ENCODE results near the gene EIF3F. TPM values are rescaled to one million over a fixed set of nuclear protein-coding genes. Genes with fewer than 3 reads are reported as not detected.

Gene EIF3F
- total and polyA plus RNA-seq, 5 donors from 2014 or later: 331 to 507 (median 458) TPM

- DNase-seq: no peak
- H3K9me3 Mint-ChIP-seq: peaks cover 0 to 3% (median 0%) of the 10 kb centered on the region in 7 donors
- no peaks in the 10 kb centered on the region for H3K4me1 ChIP-seq (ENCODE audit: control insufficient read depth, insufficient read depth, low read length, poor library complexity, severe bottlenecking)
- no peak overlapping the region for H3K4me3 ChIP-seq (ENCODE audit: low read depth, low read length)
- no peaks in the 10 kb centered on the region for H3K4me1 Mint-ChIP-seq
- ATAC-seq (ENCODE audit: low read depth in 2 of 2): no peak
- no peaks in the 10 kb centered on the region for H3K27me3 ChIP-seq (ENCODE audit: control insufficient read depth, insufficient read depth, low read length)
- no peak overlapping the region for H3K4me3 Mint-ChIP-seq
- H3K27ac ChIP-seq (ENCODE audit: insufficient read depth, low read length, poor library complexity, severe bottlenecking): no peak overlapping the region
- H3K27me3 Mint-ChIP-seq: peaks cover 4% of the 10 kb centered on the region
- no peaks in the 10 kb centered on the region for H3K9me3 ChIP-seq (ENCODE audit: control insufficient read depth in 2 of 2, low read length in 2 of 2)
- H3K36me3 ChIP-seq (ENCODE audit: control insufficient read depth, insufficient read depth, low read length): no peaks in the 10 kb centered on the region
- no peaks in the 10 kb centered on the region for H3K36me3 Mint-ChIP-seq
- H3K27ac Mint-ChIP-seq: no peak overlapping the region
These were observed 60.2 kb downstream of the EIF3F start for GRCh38 chr11:8047382-8047781.

- H3K4me3 Mint-ChIP-seq: no peak overlapping the region
- no peaks in the 10 kb centered on the region for H3K4me1 ChIP-seq (ENCODE audit: control insufficient read depth, insufficient read depth, low read length, poor library complexity, severe bottlenecking)
- peaks cover 4% of the 10 kb centered on the region for H3K27me3 Mint-ChIP-seq
- no peaks in the 10 kb centered on the region for H3K36me3 Mint-ChIP-seq
- peaks cover 0 to 3% (median 0%) of the 10 kb centered on the region in 7 donors for H3K9me3 Mint-ChIP-seq
- no peak for ATAC-seq (ENCODE audit: low read depth in 2 of 2)
- no peak for DNase-seq
- no peak overlapping the region for H3K4me3 ChIP-seq (ENCODE audit: low read depth, low read length)
- H3K27ac ChIP-seq (ENCODE audit: insufficient read depth, low read length, poor library complexity, severe bottlenecking): no peak overlapping the region
- no peak overlapping the region for H3K27ac Mint-ChIP-seq
- H3K27me3 ChIP-seq (ENCODE audit: control insufficient read depth, insufficient read depth, low read length): no peaks in the 10 kb centered on the region
- H3K36me3 ChIP-seq (ENCODE audit: control insufficient read depth, insufficient read depth, low read length): no peaks in the 10 kb centered on the region
- H3K4me1 Mint-ChIP-seq: no peaks in the 10 kb centered on the region
- no peaks in the 10 kb centered on the region for H3K9me3 ChIP-seq (ENCODE audit: control insufficient read depth in 2 of 2, low read length in 2 of 2)
These were observed 61.9 kb downstream of the EIF3F start for GRCh38 chr11:8049084-8049483.

Other genes starting within 250 kb of the EIF3F start
- gene OR5P2, start 190.4 kb upstream of the EIF3F start, total RNA-seq: not detected
- not detected for gene OR5P2, start 190.4 kb upstream of the EIF3F start, polyA plus RNA-seq
- not detected for gene OR5P3, start 156.5 kb upstream of the EIF3F start, total RNA-seq
- not detected for gene OR5P3, start 156.5 kb upstream of the EIF3F start, polyA plus RNA-seq
- not detected for gene OR10A6, start 56.1 kb upstream of the EIF3F start, total RNA-seq
- gene OR10A6, start 56.1 kb upstream of the EIF3F start, polyA plus RNA-seq: not detected
- gene OR10A3, start 45.6 kb upstream of the EIF3F start, total RNA-seq: not detected
- gene OR10A3, start 45.6 kb upstream of the EIF3F start, polyA plus RNA-seq: not detected
- gene NLRP10, start 21.9 kb upstream of the EIF3F start, total RNA-seq: not detected
- not detected for gene NLRP10, start 21.9 kb upstream of the EIF3F start, polyA plus RNA-seq
- 0.27 TPM for gene TUB, start 93.9 kb downstream of the EIF3F start, total RNA-seq
- under 1 TPM in 2 of 4 donors, not detected in 2; 0.02 to 0.28 TPM for gene TUB, start 93.9 kb downstream of the EIF3F start, polyA plus RNA-seq
- gene RIC3, start 181.7 kb downstream of the EIF3F start, total RNA-seq: 23.8 TPM
- gene RIC3, start 181.7 kb downstream of the EIF3F start, polyA plus RNA-seq: 1 to 10 TPM; 1.5 to 4.7 (median 2.5) TPM

All from CD4-positive, CD25-positive, alpha-beta regulatory T cell (primary cell).